GM04504 (cell line): ENCODE results near the gene FAM120A.
A peak's percentile ranks its signal among the peaks of the same experiment; 100 is the strongest.

Source experiments
- DNase-seq: peaks from one replicate; pipeline ENCODE4 v3.0.0-alpha.2; 2012; ENCODE audit warnings: low read depth

The FAM120A gene

GRCh38 chr9:93446073-93446472 is 5.4 kb upstream of the FAM120A start:
- no peak for DNase-seq

- no peak for DNase-seq
Observed at GRCh38 chr9:93447655-93448054, 3.8 kb upstream of the FAM120A start.

- no peak for DNase-seq
Observed at GRCh38 chr9:93451849-93452709, 594 bp downstream of the FAM120A start.

- no peak for DNase-seq
Observed at GRCh38 chr9:93452710-93453046, 1.2 kb downstream of the FAM120A start.

- peak; percentile 88 for DNase-seq
Observed at GRCh38 chr9:93453047-93453914, 1.8 kb downstream of the FAM120A start, which contains the start of gene FAM120AOS. FAM120AOS (minus strand) TSS chr9:93453581; CDS start chr9:93452709, 872 bp downstream.

- DNase-seq = no peak
Observed at GRCh38 chr9:93456022-93456421, 4.5 kb downstream of the FAM120A start.

- DNase-seq = no peak
Observed at GRCh38 chr9:93456504-93456903, 5.0 kb downstream of the FAM120A start.

GRCh38 chr9:93457006-93457405 is 5.5 kb downstream of the FAM120A start:
- DNase-seq = no peak

- DNase-seq = no peak
Observed at GRCh38 chr9:93458712-93459111, 7.2 kb downstream of the FAM120A start.

GRCh38 chr9:93459432-93459847 is 8.0 kb downstream of the FAM120A start:
- no peak for DNase-seq

- no peak for DNase-seq
Observed at GRCh38 chr9:93460689-93461413, 9.4 kb downstream of the FAM120A start.

- no peak for DNase-seq
Observed at GRCh38 chr9:93461414-93461743, 9.9 kb downstream of the FAM120A start.

GRCh38 chr9:93461821-93462220 is 10.3 kb downstream of the FAM120A start:
- DNase-seq = no peak

- no peak for DNase-seq
Observed at GRCh38 chr9:93463638-93464248, 12.3 kb downstream of the FAM120A start.

- DNase-seq = no peak
Observed at GRCh38 chr9:93464395-93464794, 12.9 kb downstream of the FAM120A start.

- no peak for DNase-seq
Observed at GRCh38 chr9:93464876-93465275, 13.4 kb downstream of the FAM120A start.

- DNase-seq = no peak
Observed at GRCh38 chr9:93465855-93466254, 14.4 kb downstream of the FAM120A start.

GRCh38 chr9:93466416-93467061 is 15.1 kb downstream of the FAM120A start:
- DNase-seq = no peak

- no peak for DNase-seq
Observed at GRCh38 chr9:93467062-93467416, 15.6 kb downstream of the FAM120A start.

- no peak for DNase-seq
Observed at GRCh38 chr9:93467462-93467861, 16.0 kb downstream of the FAM120A start.

- DNase-seq = no peak
Observed at GRCh38 chr9:93468763-93469456, 17.4 kb downstream of the FAM120A start.
